Rectal smooth muscle tissue (tissue), 1 donor: ENCODE measurements around the gene NEDD4L.
"Not testable (repeated sequence)": the region's sequence is repeated elsewhere in the genome, so short reads cannot be mapped to it uniquely, and the experiment has no call there.

Experiments
- H3K27ac ChIP-seq: one replicate; pipeline ENCODE4 v1.7.0; 2013; ENCODE audit warnings: low read depth, low read length, inconsistent platforms
- H3K27me3 ChIP-seq: one replicate; pipeline ENCODE4 v1.7.0; 2013; ENCODE audit warnings: low read length; ENCODE audit not compliant: control insufficient read depth, insufficient read depth
- H3K36me3 ChIP-seq: one replicate; pipeline ENCODE4 v1.7.0; 2013; ENCODE audit warnings: low read length; ENCODE audit not compliant: control insufficient read depth, insufficient read depth
- H3K4me1 ChIP-seq: one replicate; pipeline ENCODE4 v1.7.0; 2013; ENCODE audit warnings: low read length; ENCODE audit not compliant: control insufficient read depth, insufficient read depth
- H3K4me3 ChIP-seq: one replicate; pipeline ENCODE4 v1.7.0; 2013; ENCODE audit warnings: low read length
- H3K9ac ChIP-seq: one replicate; pipeline ENCODE4 v1.7.0; 2013; ENCODE audit warnings: low read length

The NEDD4L gene

DNA sequence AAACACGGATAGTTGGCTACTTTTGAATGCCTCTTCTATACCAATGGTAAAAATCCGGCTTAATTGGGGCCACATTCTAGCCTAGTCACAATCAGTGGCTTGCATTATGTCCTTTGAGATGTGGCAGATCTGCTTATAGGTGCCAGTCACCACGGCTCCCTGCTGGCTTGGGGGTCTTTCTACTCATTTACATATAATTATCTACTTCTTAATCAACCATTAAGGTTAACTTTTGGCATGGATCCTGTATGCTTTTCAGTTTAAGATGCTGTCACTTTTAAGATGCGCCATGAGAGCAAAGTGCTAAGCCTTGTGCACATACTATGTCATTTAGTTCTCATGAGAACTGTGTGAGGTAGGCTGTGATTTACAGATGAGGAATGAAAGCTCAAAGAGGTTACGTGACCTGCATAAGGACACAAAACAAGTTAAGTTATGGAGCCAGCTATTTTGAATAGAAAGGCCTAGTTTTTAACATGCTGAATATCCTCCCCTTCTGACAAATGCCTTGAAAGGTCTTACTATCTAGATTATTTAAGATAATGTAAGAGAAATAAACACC lies 4.1 kb downstream of the NEDD4L start:
- no peak overlapping the region for H3K4me3 ChIP-seq
- no peaks in the 10 kb centered on the region for H3K27me3 ChIP-seq
- H3K9ac ChIP-seq, result no peak overlapping the region
- H3K36me3 ChIP-seq, result no peaks in the 10 kb centered on the region
- H3K4me1 ChIP-seq, result no peaks in the 10 kb centered on the region
- H3K27ac ChIP-seq, result no peak overlapping the region

- Histone ChIP-seq H3K4me3 (no peak overlapping the region), H3K4me1 (no peaks in the 10 kb centered on the region), H3K27me3 (no peaks in the 10 kb centered on the region), H3K9ac (no peak overlapping the region), H3K36me3 (no peaks in the 10 kb centered on the region), H3K27ac (no peak overlapping the region)
These were observed 5.1 kb downstream of the NEDD4L start for GRCh38 chr18:58049000-58049688.

- H3K4me1 ChIP-seq, H3K27me3 ChIP-seq, H3K36me3 ChIP-seq, H3K27ac ChIP-seq, H3K9ac ChIP-seq, H3K4me3 ChIP-seq: not testable (repeated sequence)
These were observed 6.9 kb downstream of the NEDD4L start for GRCh38 chr18:58050963-58051362.

- no peak overlapping the region for H3K4me3 ChIP-seq
- no peak overlapping the region for H3K27ac ChIP-seq
- no peaks in the 10 kb centered on the region for H3K4me1 ChIP-seq
- H3K36me3 ChIP-seq, result no peaks in the 10 kb centered on the region
- no peak overlapping the region for H3K9ac ChIP-seq
- no peaks in the 10 kb centered on the region for H3K27me3 ChIP-seq
These were observed 7.9 kb downstream of the NEDD4L start for GRCh38 chr18:58051765-58052460.

DNA sequence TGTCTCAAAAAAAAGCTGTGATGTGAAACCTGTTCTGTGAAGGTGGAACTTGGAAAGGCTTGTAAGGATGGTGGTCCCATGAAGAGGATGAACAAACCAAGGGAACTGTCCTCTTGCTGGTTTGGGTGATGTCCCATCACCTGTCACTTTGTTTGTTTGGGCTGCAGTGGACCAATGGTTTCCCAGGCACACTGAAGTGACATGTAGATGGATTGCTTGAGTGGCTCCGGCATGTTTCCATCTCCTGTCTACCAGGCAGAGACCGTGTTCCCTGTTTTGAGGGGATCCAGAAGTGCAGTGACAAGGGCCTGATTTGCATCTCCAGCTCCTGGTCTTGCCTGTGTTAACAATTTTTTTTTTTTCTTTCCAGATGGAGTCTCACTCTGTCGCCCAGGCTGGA lies 8.9 kb downstream of the NEDD4L start:
- H3K4me3 ChIP-seq, result no peak overlapping the region
- H3K36me3 ChIP-seq, result no peaks in the 10 kb centered on the region
- H3K27ac ChIP-seq, result no peak overlapping the region
- no peak overlapping the region for H3K9ac ChIP-seq
- no peaks in the 10 kb centered on the region for H3K4me1 ChIP-seq
- H3K27me3 ChIP-seq, result no peaks in the 10 kb centered on the region

GRCh38 chr18:58054041-58054781 lies 10.2 kb downstream of the NEDD4L start:
- H3K36me3 ChIP-seq, result no peaks in the 10 kb centered on the region

GRCh38 chr18:58055890-58056558 lies 12.0 kb downstream of the NEDD4L start:
- no peaks in the 10 kb centered on the region for H3K4me1 ChIP-seq
- H3K9ac ChIP-seq, result no peak overlapping the region
- H3K27ac ChIP-seq, result no peak overlapping the region
- no peaks in the 10 kb centered on the region for H3K36me3 ChIP-seq
- H3K27me3 ChIP-seq, result no peaks in the 10 kb centered on the region
- no peak overlapping the region for H3K4me3 ChIP-seq

More at GRCh38 chr18:58054041-58054781, 10.2 kb downstream of the NEDD4L start:
- Histone ChIP-seq H3K4me1 (no peaks in the 10 kb centered on the region), H3K4me3 (no peak overlapping the region), H3K27ac (no peak overlapping the region), H3K9ac (no peak overlapping the region), H3K27me3 (no peaks in the 10 kb centered on the region)

DNA sequence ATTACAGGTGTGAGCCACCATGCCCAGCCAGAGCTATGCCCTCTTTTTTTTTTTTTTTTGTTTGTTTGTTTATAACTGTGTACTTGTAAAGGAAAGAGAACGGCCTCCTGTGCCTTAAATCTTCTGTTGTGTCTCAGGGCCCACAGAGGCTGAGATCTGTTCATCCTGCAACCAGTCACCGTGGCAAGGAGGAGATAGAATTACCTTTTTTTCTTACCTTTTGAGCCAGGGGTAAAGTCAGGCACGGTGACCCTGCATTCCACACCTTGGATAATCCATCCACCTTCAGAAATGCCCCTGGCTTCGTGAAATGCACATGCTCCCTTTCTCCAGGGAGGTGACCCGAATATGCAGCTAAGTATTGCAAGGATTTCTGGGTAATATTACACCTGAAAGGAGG lies 12.8 kb downstream of the NEDD4L start:
- no peaks in the 10 kb centered on the region for H3K4me1 ChIP-seq
- no peak overlapping the region for H3K27ac ChIP-seq
- H3K27me3 ChIP-seq, result no peaks in the 10 kb centered on the region
- no peaks in the 10 kb centered on the region for H3K36me3 ChIP-seq
- no peak overlapping the region for H3K4me3 ChIP-seq
- no peak overlapping the region for H3K9ac ChIP-seq

GRCh38 chr18:58057291-58057965 lies 13.4 kb downstream of the NEDD4L start:
- H3K9ac ChIP-seq, result no peak overlapping the region
- no peak overlapping the region for H3K4me3 ChIP-seq
- H3K36me3 ChIP-seq, result no peaks in the 10 kb centered on the region
- no peaks in the 10 kb centered on the region for H3K27me3 ChIP-seq
- H3K27ac ChIP-seq, result no peak overlapping the region
- H3K4me1 ChIP-seq, result no peaks in the 10 kb centered on the region

DNA sequence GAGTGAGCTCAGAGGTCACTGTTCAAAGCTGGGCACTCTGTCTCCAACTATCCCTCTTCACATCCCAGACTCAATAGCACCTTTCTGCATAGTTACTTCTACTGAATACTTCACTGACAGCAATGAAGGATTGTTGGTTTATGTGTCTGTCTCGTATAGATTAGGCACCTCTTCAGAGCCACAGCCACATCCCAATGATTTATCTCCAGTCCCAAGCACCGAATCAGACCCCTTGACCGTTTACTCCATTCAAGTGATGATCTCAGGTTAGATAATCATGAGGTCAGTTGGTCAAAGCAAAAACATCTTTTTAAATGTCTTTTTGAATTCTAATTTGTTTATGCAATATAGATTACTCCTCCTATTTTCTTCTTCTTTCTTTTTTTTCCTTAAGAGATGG lies 14.7 kb downstream of the NEDD4L start:
- H3K4me1 ChIP-seq, result no peaks in the 10 kb centered on the region

DNA sequence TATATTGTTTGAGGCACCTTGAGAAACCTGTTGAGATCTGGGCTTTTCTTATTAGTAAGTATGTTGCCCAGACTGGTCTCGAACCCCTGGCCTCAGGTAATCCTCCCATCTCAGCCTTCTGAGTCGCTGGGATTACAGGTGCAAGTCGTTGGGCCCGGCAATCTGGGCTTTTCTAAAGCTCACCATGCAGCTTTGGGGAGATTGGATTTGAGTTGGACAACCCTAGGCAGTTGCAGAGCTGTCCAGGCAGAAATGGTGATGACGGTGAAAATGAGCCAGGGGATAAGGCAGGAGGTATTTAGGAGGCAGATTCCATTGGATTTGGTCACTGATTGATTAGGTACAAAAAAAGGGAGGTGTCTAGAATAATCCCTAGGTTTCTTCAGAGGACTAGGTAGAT lies 16.2 kb downstream of the NEDD4L start:
- H3K36me3 ChIP-seq, result no peaks in the 10 kb centered on the region
- no peaks in the 10 kb centered on the region for H3K27me3 ChIP-seq
- no peaks in the 10 kb centered on the region for H3K4me1 ChIP-seq
- H3K4me3 ChIP-seq, result no peak overlapping the region
- H3K9ac ChIP-seq, result no peak overlapping the region
- no peak overlapping the region for H3K27ac ChIP-seq

More for the DNA sequence above, 14.7 kb downstream of the NEDD4L start:
- Histone ChIP-seq H3K27me3 (no peaks in the 10 kb centered on the region), H3K36me3 (no peaks in the 10 kb centered on the region), H3K4me3 (no peak overlapping the region), H3K27ac (no peak overlapping the region), H3K9ac (no peak overlapping the region)
